HG02610 (cell line): Measurements from ENCODE around the gene CFAP57.
A peak's percentile ranks its signal among the peaks of the same experiment; 100 is the strongest.

Experiments used
- ATAC-seq: cut with Tn5 transposase; IDR thresholded peaks from one replicate; pipeline ENCODE4 v1.9.1; 2021; ENCODE audit warnings: mild to moderate bottlenecking, moderate library complexity; ENCODE audit not compliant: unreplicated experiment

Gene CFAP57

DNA sequence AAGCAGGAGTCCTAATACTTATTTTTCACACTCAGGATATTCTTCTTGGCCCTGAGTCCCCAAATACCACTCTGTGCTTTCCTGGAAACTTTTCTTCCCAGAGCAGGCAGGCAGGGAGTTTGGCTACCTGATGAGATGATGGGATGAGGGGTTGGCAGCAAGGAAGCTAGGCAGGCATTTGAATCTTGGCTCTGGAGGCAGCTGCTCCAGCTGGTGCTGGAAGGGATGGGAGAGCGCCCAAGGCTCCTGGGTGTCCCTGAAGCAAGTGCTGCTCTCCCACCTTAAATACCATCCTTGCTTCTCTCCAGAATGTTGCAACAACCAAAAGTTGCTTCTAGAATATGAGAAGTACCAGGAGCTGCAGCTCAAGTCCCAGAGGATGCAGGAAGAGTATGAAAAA lies 49.7 kb downstream of the CFAP57 start:
- no peak for ATAC-seq

DNA sequence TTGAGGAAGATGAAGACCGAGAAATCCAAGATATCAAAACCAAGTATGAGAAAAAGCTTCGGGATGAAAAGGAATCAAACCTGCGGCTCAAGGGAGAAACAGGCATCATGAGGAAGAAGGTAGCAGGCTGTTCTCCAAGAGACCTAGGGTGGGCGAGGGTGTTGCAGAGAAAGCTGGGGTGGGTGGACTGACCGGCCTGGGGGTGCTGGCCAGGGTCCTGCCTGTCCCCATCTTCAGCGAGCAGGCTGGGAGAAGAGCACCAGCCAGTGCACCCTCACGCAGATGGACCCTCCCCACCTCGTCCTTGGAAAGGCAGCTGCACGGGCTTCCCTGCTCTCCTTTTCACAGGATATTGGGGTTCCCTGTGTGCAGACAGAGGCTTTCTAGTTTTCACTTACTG lies 50.7 kb downstream of the CFAP57 start:
- ATAC-seq: no peak

DNA sequence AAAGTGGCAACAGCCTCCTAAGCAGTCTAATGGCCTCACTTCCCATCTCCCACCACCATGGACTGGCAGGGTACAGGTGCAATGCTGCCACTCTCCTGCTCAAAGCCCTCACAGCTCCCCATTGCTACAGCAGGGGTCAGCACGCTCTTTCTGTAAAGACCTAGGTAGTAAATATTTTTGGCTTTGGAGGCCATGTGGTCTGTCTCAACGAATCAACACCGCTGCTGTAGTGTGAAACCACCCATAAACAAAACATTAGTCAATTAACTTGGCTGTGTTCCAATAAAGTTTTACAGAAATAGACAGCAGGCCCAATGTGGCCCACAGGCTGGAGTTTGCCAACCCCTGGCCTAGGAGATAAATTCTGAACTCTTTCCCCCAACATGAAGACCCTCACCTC lies 53.0 kb downstream of the CFAP57 start:
- no peak for ATAC-seq

DNA sequence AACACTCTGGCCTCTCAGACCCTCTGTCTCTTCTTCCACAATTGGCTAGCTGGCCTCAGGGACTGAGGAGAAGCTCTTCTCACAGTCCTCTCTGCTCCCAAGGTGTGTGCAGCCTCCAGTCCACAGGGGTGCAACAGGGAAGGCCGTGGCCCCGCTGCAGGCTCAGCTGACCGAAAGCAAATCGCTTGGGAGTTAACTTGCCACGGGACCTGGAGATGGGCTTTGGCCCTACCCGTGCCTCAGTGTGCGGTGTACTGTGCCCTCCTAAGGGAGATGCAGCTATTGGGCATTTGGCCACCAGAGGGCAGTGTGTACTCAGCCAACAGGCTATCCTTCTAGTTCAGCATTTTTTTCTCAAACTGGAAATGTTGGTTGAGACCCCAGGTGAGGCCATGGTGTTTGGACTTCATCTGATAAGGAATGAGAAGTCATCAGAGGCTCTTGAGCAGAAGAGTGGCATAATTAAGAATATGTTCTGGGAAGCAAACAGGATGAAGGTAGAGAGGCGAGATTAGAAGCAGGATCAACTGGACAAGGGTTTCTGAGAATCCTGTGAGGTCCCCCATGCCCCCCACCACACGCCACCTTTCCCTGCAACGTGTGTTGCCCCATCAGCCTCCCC lies 55.1 kb downstream of the CFAP57 start:
- no peak for ATAC-seq

DNA sequence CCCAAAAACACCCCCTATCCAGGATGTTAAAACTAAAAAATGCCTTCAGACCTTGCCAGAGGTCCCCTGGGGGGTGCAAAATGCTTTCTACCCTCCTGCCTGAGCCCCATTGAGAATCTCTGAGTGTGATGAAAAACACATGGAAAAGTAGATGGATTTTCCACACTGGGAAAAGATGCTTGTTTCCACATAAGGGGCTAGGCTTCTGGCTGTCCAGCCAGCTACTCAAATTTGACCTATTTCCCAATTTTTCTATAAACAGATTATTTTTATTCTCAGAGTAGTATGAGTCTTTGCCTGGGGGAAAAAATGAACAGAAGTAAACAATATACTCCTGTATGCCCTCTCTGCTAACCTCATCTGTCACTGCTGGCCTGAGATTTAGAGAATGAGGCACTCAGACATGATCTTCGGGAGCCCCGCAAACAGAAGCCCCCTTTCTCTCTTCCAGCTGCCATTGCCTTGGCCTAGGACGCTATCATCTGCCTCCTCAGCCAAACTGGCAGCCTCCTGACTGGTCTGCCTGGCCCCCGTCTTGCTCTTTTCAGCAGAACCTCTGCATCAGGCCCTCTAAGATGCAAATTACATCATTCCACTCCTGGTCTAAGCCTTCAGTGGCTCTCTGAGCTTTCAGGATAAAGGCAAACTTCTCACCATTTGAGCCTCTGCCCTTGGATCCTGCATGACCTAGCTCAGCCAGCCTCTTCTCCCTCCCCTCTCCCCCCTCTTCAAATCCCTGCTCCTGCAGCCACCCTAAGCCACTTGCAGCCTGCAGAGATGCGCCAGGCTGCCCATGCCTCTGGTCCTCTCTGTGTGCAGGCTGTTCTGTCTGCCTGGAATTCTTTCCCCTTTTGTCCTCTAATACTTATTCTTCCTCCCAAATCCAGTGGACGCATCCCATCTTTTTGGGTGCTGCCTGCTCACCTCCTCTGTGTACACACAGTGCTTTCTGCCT lies 58.0 kb downstream of the CFAP57 start:
- no peak for ATAC-seq

DNA sequence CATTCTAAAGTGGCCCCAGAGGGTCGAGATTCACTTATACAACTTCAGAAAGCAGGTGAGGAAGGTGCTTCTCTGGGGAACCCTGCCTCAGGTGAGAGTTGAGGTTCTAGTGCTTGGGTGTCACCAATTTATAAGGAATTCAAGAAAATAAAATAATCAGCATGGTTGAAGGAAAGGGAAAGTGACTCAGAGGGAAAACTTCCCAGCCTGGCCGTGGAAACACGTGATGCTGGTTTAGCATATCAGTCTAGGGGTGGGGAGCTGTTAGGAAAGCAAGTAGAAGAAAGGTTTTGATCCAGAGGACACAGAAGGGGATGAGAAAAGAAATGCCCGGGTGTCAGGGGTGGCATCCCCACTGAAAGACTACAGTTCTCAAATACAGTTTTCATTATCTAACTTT lies 59.9 kb downstream of the CFAP57 start:
- no peak for ATAC-seq

DNA sequence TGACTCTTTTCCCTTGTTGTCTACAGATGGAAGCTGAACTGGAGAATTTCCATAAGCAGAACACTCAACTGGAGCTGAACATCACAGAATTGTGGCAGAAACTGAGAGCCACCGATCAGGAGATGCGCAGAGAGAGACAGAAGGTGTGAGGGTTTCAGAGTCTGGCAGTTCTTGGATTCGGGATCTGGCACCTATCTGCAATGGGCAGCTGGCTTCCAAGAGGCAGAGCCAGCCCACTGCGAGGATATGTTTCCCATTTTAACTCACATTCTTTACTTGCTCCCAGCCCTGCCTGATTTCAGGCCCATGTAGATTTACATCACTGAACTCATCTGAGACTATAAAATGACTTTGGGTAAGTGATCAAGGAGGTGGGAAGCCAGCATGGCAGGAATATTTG lies 60.4 kb downstream of the CFAP57 start:
- ATAC-seq: no peak

DNA sequence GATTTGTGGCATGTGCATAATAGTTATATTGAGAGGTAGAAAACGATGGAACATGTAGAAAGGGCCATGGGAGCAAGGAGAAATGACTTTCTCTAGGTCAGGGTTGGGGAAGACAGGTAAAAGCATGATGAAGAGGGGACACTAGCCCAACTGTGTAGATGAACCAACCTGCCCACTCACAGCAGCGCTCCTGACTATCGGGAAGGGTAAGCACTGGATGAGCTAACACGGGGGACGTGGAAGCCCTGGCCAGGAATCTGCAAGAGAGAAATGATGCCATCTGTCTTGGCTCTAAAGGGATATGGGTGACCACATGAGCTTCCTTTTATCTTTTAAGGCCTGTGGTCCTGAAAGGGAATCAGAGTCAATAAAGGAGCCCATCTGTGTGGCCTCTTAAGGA lies 61.5 kb downstream of the CFAP57 start:
- ATAC-seq: no peak

DNA sequence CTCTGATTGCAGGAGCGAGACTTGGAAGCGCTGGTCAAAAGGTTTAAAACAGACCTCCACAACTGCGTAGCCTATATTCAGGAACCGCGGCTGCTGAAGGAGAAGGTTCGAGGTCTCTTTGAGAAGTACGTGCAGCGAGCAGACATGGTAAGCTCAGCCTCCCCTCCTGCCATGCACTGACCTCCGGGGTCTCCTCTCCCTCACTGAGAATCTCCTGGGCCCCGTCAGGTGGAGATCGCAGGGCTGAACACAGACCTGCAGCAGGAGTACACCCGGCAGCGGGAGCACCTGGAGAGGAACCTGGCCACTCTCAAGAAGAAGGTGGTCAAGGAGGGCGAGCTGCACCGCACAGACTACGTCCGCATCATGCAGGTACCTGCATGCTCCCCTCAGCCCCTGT lies 62.1 kb downstream of the CFAP57 start:
- no peak for ATAC-seq

DNA sequence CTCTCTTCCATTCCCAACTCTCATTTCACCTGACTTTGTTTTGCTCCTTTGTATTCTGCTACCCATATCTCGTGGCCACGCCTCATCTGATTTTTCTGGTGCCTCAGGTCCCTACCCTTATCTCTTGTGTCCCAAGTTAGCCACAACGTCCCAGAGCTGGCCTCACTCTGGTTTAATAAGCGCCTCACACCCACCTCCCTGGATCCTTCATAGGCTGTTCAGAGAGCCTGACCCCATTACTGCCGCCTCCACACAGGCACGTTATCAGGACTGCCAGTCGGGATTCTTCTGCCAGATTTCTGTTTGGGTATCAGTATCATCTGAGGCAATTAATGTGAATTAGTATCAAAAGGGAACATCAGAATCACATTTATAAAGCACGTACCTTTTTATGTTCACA lies 62.9 kb downstream of the CFAP57 start:
- no peak for ATAC-seq

DNA sequence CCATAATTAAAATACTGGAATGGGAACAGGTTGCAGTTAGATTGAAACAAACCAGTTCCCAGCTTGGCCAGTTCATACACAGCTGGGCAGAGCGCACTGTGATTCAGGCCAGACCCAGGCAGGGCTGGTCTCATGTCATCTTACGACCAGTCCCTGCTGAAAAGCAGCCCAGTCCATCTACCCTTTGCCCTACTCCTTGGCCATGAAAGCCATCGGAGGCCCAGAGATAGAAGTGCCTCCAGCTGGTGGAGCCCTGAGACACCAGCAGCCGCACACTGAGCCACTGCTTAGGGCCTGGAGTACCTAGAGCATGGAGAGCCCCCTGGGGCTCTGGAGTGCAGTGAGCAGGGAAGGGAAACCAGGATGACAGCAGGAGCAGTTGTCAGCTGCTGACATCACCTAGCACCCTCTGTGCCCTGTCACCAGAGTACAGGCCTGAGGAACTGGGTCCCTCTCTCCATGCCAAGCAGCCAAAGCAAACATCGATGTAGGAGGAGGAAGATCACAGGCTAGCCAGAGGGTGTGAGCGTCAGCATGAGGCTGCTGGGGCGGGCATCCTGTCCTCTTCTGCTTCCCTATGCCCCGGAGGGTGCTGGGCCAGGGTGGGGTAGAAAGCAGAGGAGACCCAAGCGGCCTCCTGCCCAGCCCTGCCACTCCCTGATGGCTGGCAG lies 63.5 kb downstream of the CFAP57 start:
- no peak for ATAC-seq

DNA sequence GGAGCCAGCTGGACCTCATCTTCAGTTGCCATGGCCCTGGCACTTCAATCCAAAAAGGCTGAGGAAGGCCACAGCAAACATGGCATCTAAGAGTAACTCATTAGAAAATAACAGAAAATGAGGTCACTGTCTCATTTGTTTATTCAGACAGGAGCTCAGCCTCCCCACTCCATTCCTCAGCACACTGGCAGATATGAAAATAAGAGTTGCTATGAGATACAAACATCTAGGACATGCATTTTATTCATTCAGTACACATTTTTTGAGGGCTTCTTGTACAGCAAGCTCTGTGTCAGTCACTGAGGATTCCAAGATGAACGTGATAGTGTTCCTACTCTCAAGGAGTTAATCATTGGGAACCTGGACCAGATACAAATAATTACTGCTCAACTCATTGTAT lies 65.0 kb downstream of the CFAP57 start:
- no peak for ATAC-seq

DNA sequence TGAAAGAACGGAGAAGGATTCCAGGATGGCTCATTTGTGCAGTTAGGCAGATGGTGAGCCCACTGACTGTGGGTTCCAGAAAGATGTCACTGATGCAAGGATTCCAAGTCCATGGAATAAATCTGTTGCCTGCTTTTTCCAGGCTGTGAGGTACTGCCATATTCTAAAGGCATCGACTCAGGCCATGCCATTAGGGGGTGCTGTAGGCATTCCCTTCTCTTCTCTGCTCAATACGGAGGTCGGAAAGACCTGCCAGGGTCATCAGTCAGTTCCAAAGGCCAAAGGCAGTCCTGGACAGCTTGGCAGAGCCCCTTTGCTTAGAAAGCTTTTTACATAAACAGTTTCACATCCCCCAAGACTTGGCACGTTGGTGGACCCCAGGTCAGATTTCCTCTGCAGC lies 66.0 kb downstream of the CFAP57 start:
- no peak for ATAC-seq

DNA sequence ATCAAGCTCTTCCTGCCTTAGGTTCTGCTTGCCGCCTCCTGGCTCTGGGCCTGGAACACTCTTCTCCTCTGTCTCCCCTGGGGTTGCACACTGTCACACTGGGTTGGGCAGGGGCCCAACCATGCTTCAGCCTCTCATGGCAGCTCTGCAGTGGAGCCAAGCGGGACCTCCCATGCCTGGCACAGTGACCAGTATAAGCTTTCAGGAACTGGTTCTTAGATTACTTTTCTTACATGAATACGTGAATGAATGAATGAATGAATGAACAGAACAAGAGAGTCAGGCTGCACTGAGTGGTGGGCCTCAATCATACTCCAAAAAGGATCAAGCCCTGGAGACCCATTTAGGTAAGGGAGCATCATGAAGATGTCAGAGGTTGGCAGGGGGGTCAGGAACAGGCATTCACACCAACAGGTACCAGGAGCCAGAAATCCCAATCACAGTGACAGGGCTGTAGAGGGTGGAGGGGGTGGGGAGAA lies 66.9 kb downstream of the CFAP57 start:
- peak; percentile 25 for ATAC-seq

DNA sequence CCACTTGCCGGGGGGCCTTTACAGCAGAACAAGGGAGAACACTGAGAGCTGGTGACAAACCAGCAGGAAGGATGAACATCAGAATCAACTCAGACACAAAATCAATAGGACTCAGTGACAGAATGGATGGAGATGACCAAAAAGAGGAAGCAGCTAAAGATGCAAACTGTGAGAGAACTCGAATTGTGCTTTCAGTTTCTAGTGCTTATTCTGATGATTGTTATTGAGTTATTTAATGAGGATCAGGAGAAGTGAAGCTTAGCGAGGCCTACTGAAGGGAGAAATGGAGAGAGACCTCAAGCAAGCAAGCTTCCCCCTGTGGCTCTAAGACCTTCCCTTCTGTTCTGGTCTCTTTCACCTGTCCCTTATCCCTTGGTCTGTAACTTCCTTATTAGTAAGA lies 67.4 kb downstream of the CFAP57 start:
- ATAC-seq: peak; percentile 55

DNA sequence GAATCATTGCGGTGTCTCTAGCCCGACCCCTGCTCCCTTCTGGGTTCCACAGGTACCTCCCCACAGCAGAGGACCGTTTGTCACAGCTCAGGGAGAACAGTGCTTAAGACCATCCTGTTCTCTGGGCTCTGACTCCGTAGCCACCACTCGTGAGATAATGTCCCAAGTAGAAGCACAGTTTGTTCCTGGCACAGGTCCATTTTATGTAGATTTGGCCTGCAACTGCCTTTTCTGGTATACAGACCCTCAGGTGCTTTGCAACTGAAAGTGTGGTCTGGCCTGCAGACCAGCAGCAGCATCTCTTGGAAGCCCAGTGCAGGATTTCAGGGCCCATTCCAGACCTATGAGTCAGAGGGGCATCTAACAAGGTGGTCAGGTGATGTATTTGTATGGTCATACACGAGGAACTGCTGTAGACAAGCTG lies 69.3 kb downstream of the CFAP57 start:
- no peak for ATAC-seq

DNA sequence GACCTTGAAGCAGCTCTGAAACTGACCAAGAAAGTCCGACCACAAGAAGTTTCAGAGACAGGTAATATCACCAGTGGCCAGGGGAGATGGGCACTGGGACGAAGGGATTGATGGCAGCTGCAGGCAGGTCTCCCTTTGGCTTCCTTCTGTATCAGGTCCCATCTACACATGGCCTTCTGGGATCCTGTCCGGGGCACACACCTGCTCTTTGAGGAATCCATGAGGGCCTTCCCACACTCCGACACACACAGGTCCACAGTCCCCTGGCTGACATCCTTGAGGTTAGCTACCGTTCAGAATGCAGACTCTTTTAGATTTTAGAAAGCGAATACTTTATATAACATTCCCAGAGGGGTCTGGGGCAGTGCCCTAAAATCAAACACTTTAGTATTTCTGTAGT lies 71.2 kb downstream of the CFAP57 start:
- ATAC-seq: no peak

DNA sequence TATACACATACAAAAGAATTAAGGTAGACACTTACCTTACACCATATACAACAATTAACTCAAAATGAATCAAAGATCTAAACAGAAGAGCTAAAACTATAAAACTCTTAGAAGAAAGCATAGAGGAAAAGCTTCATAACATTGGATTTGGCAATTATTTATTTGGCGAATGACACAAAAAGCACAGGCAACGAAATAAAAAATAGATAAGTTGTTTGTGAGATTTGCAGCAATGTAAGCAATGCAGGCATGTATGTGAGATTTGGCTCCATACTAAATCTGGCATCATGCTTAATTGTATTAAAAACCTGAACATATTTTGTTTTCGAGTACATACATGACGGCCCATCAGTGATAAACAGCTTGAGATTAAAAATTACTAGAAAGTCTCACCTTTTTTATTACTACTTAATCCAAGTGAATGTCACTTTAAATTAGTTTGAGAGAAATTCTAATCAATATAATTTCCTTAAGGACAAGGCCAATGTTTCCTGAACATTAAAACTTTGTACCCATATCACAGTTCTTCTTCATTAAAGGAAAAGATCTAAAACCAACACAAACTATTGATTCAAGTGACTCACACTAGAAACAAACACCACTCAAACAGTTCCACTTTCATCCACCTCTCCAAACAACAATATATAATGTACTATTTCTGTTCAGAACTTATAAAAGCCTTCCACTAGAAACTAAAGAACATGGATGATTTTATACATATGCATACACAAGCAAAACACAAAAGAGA lies 74.5 kb downstream of the CFAP57 start:
- ATAC-seq: no peak

DNA sequence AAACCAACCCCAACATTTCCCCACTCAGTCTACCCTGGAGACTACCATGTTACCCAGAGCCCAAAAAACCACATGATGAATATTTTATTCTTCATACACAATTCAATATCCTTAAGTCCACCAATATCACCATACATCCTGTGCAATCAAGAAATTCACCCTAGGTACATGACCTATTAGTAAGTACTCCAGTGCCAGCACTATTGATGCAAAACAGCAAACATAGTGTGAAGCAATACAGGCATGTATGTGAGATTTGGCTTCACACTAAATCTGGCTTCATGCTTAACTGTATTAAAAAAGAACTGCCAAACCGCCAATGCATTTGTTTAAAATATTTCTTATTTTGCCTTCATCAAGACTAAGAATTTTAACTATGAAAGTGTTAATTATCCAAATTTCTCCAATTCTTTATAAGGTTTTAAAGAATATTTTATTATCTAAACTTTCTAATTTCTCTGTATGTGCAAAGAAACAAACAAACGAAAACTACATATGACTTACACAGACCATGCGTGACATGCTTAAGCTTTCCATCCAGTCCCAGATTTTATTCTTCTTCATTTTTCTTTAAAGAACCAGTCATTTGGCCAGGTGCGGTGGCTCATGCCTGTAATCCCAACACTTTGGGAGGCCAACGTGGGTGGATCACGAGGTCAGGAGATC lies 75.3 kb downstream of the CFAP57 start:
- ATAC-seq: no peak

DNA sequence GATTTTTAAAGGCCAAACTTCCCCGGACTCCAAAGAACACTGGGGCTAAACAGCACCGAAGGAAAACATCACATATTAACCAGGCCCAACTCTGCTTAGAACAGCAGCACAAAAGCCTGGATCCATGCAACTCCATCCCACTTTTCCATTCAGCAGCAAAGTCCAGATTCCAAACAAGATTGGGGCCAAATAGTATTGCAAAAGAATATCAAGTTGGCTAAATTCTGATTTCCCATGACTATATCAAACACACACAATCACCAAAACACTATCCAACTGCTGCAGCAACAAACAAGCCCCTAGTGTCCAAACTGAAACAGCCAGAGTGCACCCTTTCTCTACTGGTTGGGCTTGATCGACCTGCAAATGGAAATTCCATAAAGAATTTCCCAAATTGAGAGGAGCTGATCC lies 78.2 kb downstream of the CFAP57 start:
- ATAC-seq: no peak
